OCI-LY3 (cell line): Measurements from ENCODE around the gene TRIM50.

Experiments
- CTCF ChIP-seq: fragments of 200-600, 300-600 bp; sonication (generic); IDR thresholded peaks from 2 replicates; pipeline ENCODE4 v1.5.1; 2014; ENCODE audit warnings: antibody characterized with exemption, low read length, low read depth
- EZH2phosphoT487 ChIP-seq: fragments of 200-600 bp; shearing (Covaris generic); IDR thresholded peaks from 2 replicates; pipeline ENCODE4 v1.6.1; 2018; ENCODE audit warnings: antibody characterized with exemption, mixed run types, low read depth

- no peak for TF ChIP-seq CTCF
- TF ChIP-seq EZH2phosphoT487, result no peak
Measured at GRCh38 chr7:73364006-73364728, 36.3 kb upstream of the TRIM50 start.
